ENCODE data around the gene EXOC6B. TPM values are rescaled to one million over a fixed set of nuclear protein-coding genes. Genes with fewer than 3 reads are reported as not detected.

EXOC6B gene
- total and polyA plus RNA-seq, 9 of the 15 experiments (the other 6 are each of a cell fraction or from before 2014, with no cell fraction given): 0.28 to 4.2 (median 2.0) TPM

GRCh38 chr2:72821118-72821517 lies 4.7 kb downstream of the EXOC6B start:
- WGBS (ENCODE audit: insufficient coverage, low coverage, missing lambda C conversion rate): 24% methylated on average over 3 of the region's 3 CpGs
- CTCF ChIA-PET (ENCODE audit: low intra/inter-chr PET ratio): interaction anchor here (0.6 kb wide), 1 partner anchor 38 kb away, joined by 3 read pairs; no protein-coding TSS in a partner anchor
- TF ChIP-seq PPARD (CRISPR knock-in tag; IDR thresholded peaks at IDR 0.05) (no peak), ESRRA (IDR thresholded peaks at IDR 0.05; ENCODE audit: borderline replicate concordance, low read depth) (no peak), RERE (CRISPR knock-in tag; IDR thresholded peaks at IDR 0.05; ENCODE audit: borderline replicate concordance) (no peak), XRCC3 (IDR thresholded peaks at IDR 0.05) (no peak), TCF7 (IDR thresholded peaks at IDR 0.05; ENCODE audit: borderline replicate concordance) (no peak), RFX1 (IDR thresholded peaks at IDR 0.05) (no peak), HBP1 (CRISPR knock-in tag; IDR thresholded peaks at IDR 0.05) (no peak), TEAD1 (CRISPR knock-in tag; IDR thresholded peaks at IDR 0.05) (no peak), PATZ1 (CRISPR knock-in tag; IDR thresholded peaks at IDR 0.05; ENCODE audit: borderline replicate concordance) (no peak), RUNX1 (IDR thresholded peaks at IDR 0.05; ENCODE audit: low read depth) (no peak), TFE3 (CRISPR knock-in tag; IDR thresholded peaks at IDR 0.05) (no peak)

More at GRCh38 chr2:72821118-72821517, 4.7 kb downstream of the EXOC6B start:
- POLR2A ChIA-PET: no interaction called here
- Histone ChIP-seq H3K9me3 (replicated peaks; ENCODE audit: control insufficient read depth, insufficient read depth, low read depth, low read length) (no peaks in the 10 kb centered on the region), H3K4me3 (no peak overlapping the region), H4K20me1 (replicated peaks; ENCODE audit: control insufficient read depth, insufficient read depth, low read length) (no peaks in the 10 kb centered on the region), H3K9me1 (ENCODE audit: control insufficient read depth, insufficient read depth, low read length) (no peaks in the 10 kb centered on the region), H2AFZ (ENCODE audit: low read depth, low read length) (no peak overlapping the region), H3K79me2 (ENCODE audit: control insufficient read depth, insufficient read depth, low read length) (no peaks in the 10 kb centered on the region), H3K36me3 (ENCODE audit: control insufficient read depth, insufficient read depth, low read length) (no peaks in the 10 kb centered on the region), H3K27me3 (ENCODE audit: control insufficient read depth in 2 of 2, insufficient read depth in 2 of 2, low read length in 2 of 2) (no peaks in the 10 kb centered on the region; a peak in 2 of 5 replicates), H3K27ac (ENCODE audit: extremely low read depth, low read depth, low read length) (no peak overlapping the region), H3K9ac (ENCODE audit: insufficient read depth in 1 of 2, low read depth in 2 of 2, low read length in 2 of 2) (no peak overlapping the region), H3K4me2 (ENCODE audit: insufficient read depth, low read length) (no peak overlapping the region), H3K4me1 (replicated peaks in 1 of 2; ENCODE audit: control insufficient read depth in 2 of 2, insufficient read depth in 2 of 2, low read length in 2 of 2) (peaks cover 6 to 10% of the 10 kb centered on the region in 2 experiments; a peak in 4 of 5 replicates)
- FAIRE-seq: no peak
- DNase-seq (ENCODE audit: extremely low read depth in 1 of 4, low spot score in 3 of 4): no peak
- in situ Hi-C loops (cut with MboI): no loop called here
- BruUV-seq (replicated peaks): no TSS peak
- ATAC-seq: no peak
- intact Hi-C loops (cut with micrococcal nuclease): no loop called here

Measured in K562 (cell line).